Central memory CD4-positive, alpha-beta T cell (primary cell): ENCODE results near the gene PTPN3.

Experiments
- DNase-seq: peaks from one replicate; pipeline ENCODE4 v3.0.0; 2022

Gene PTPN3

GRCh38 chr9:109450346-109450745, 47.8 kb downstream of the PTPN3 start:
- no peak for DNase-seq

- DNase-seq, result no peak
Measured at GRCh38 chr9:109449036-109449798, 48.9 kb downstream of the PTPN3 start.

DNA sequence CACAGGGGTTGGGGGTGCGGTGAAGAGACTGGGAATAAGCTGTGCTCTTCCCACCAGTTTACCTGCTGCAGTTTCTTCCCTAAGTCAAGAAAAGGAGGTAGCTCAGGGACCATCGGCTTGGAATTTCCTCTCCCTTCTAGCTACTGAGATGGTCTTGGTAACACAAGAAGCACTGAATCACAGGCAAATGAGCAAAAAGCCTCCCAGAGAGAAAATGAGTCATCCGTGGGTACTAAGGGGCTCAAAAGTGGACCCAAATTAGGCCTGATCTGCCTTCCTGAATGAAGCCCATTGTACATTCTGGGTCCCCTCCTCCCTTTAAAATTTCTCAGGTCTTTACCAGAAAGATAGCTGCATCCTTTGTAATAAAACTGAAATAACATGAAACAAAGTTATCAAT, 49.9 kb downstream of the PTPN3 start:
- DNase-seq, result no peak

DNA sequence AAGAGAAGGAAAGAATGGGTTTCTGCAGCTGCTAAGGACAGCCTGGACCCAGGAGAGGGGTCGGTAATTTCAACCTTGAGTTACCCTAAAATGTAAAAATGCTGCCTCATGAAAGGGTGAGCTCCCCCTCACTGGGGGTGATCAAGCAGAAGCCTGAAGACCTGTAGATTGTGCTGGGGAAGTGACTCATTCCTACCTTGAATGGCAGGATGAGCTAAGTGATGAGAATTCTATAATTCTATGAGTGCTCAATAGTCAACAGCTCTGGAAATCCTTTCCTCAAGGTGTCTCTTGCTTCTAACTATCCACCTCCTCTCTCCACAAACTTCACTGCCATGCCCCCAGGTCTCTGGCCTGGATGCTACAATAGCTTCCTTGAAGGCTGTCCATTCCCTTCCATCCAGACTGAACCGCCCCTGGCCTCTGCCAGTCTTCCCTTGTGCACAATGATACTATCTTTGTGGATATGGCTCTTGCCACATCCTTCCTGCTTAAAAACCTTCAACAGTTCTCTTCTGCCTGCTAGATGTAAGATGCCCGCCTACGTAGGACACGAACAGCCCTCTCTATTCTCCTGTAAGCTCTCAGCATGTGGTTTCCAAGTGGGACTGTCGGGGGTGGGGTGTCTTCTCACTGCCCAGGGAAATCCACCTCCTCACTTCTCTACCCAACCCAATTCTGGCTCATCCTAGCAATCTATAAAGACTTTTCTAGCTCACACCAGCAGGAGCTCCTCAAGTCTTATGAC, 50.6 kb downstream of the PTPN3 start:
- no peak for DNase-seq

GRCh38 chr9:109444771-109445320, 53.3 kb downstream of the PTPN3 start:
- DNase-seq, result no peak

DNA sequence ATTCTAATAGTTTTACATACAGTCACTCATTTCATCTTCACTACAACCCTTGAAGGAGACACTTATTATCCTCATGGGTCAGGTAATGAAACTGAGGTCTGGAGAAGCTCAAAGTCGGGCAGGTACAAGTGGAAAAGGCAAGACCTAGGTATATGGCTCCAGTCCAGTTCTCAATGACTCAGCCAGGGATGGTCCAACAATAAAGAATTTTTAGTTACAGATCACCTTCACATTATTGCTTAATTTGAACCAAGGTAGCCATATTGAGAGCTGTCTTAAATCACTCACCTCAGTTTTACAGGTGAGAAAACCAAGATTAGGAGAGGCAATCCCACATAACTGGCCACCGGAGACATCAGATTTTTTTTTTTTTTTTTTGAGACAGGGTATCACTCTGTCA, 55.4 kb downstream of the PTPN3 start:
- DNase-seq, result no peak

DNA sequence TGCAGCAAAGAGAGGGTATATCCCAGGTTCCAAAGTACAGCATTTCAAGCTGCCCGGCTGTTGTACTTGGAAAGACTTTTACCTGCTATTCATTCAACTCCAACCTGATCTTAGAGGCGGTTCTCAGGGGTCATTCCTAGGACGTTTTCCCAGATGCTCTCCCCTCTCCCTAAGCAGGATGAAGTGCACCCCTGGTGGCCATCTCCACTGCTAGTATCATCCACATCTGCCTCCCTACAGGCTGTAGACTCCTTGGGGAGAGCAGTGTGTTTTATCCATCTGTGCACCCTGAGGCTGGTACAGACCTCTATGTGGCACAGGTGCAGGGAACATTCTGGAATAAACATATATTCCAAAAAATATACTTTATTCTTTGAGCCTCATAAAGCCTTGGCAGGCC, 56.8 kb downstream of the PTPN3 start:
- no peak for DNase-seq

GRCh38 chr9:109440797-109441287, 57.3 kb downstream of the PTPN3 start:
- DNase-seq, result peak; percentile 17

DNA sequence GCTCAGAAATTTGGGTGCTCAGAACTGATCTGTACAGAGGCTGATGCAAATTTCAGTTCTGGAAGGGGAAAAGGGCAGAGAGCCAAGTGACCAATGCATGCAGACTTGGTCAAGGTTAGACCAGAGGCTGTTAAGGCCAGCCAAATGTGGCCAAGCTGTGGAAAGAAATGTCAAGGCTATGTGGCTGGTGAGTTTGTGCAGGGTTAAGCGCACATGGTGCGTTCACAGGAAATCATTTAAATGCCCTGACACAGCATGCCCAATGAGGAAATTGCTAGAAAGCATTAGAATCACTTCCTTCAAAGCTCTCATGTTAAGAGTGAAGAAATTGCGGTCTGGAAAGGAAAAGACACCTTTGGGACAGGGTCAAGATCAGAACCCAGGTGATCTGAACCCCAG, 58.0 kb downstream of the PTPN3 start:
- no peak for DNase-seq

DNA sequence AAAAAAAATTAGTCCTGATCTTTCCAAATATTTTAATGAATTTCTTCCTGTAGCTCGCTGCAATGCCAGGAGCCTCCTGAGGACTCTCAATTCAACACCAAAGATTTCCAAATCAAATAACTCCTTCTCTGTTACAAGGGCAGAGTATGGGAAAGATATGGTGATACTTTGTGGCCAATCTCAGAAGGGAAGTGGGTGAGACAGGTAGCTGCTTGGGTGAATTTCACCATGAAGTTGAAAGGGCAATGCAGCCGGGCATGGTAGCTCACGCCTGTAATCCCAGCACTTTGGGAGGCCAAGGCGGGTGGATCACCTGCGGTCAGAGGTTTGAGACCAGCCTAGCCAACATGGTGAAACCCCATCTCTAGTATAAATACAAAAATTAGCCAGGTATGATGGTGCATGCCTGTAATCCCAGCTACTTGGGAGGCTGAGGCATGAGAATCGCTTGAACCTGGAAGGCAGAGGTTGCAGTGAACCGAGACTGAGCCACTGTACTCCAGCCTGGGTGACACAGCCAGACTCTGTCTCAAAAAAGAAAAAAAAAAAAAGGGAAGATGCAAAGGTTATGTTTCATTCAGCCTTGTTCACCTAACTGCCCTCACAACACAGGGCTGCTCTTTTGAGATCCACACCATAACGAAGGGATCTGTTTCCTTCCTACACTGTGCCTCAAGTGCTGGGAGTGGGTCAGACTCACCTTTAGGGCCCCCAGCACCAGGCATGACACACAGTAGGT, 58.6 kb downstream of the PTPN3 start:
- DNase-seq, result no peak

- no peak for DNase-seq
Measured at GRCh38 chr9:109437286-109437685, 60.8 kb downstream of the PTPN3 start.

- no peak for DNase-seq
Measured at GRCh38 chr9:109436071-109436470, 62.0 kb downstream of the PTPN3 start.

GRCh38 chr9:109433476-109433875, 64.6 kb downstream of the PTPN3 start:
- DNase-seq, result no peak

DNA sequence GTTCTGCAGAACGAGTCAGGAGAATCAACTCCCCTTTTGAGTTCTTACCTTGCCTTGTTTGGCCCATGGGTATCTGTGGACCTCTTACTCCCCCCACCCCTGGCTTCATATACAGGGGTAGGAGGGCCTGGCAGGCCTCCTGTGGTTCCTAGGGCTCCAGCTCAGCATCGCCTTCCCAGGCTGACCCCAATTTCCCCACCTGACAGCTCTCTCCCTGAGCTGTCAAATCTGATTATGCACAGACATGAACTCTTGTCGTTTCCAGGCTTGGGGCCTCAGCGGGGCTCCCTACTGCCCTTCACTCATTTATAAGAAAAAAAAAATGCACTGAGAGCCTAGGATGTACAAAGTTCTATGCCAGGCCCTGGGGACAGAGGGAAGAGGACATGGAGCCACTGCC, 67.9 kb downstream of the PTPN3 start:
- DNase-seq, result no peak

DNA sequence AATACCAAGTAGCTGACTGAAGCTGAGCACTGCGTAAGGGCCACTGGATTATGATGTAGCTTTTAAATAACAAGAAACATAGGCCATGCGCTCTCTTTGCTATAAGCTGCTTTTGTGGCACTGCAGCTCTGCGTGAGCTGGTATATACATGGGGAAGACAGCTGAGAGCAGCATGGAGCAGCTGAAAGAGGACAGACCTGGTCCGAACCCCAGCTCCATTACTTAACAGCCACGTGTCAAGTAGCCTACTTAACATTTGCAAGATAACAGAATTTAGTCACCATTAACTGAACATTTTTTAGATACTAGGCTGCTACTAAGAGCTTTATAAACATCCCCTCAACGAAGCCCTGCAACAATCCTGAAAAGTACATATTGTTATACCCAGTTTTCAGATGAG, 69.3 kb downstream of the PTPN3 start:
- DNase-seq, result no peak

DNA sequence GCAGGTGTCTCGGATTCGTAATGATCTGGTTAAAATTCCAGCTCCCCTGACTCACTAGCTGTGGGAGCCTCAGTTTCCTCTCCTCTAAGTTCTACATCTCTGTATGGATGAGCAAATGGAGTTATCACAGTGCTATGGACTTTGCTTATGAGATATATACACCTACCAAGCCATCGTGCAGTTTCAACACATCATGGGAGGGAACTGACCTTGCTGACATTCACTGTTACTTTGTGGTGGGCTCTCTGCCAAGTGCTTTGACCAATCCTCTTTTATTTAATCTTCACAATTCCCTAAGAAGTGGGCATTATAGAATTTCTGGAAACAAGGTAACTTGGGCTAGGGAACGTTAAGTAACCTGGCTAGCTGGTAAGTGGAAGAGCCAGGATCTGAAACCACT, 70.2 kb downstream of the PTPN3 start:
- no peak for DNase-seq

GRCh38 chr9:109426626-109427402, 71.3 kb downstream of the PTPN3 start:
- no peak for DNase-seq

- no peak for DNase-seq
Measured at GRCh38 chr9:109424618-109425017, 73.5 kb downstream of the PTPN3 start.

DNA sequence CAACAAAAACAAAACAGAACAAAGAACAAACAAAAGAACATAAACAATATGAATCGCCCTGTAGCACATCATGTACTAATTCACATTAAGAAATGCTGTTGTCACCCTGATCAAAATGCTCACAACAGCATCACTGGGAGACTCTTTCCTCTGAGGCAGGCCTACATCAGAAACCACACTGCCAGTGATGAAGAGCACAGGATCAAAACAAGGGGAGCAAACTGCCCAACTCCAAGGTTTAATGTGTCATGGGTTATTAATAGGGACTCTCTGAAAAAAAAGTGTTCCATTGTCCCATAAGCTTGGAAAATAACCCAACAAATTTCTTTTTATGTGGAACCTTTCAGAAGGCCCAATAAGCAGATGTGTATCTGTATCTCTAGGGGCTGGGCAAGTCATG, 74.2 kb downstream of the PTPN3 start:
- no peak for DNase-seq

DNA sequence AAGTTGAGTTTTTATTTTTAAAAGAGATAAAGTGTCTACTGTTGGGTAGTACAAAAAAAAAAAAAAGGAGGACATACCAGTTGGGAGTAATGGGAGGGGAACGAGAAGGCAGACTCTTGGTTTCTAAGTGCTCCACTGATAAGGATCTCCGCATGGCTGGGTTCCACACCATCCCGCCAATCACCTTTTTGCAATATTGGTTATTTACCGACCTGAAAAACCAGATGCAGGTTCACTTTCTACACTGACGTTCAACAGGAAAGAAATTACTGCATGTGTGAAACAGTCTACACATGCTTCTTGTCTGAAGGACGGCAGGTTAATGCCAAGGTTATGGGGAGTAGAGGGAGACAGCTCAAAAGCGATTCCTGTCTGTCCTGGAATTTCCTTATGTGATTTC, 75.5 kb downstream of the PTPN3 start:
- DNase-seq, result no peak

DNA sequence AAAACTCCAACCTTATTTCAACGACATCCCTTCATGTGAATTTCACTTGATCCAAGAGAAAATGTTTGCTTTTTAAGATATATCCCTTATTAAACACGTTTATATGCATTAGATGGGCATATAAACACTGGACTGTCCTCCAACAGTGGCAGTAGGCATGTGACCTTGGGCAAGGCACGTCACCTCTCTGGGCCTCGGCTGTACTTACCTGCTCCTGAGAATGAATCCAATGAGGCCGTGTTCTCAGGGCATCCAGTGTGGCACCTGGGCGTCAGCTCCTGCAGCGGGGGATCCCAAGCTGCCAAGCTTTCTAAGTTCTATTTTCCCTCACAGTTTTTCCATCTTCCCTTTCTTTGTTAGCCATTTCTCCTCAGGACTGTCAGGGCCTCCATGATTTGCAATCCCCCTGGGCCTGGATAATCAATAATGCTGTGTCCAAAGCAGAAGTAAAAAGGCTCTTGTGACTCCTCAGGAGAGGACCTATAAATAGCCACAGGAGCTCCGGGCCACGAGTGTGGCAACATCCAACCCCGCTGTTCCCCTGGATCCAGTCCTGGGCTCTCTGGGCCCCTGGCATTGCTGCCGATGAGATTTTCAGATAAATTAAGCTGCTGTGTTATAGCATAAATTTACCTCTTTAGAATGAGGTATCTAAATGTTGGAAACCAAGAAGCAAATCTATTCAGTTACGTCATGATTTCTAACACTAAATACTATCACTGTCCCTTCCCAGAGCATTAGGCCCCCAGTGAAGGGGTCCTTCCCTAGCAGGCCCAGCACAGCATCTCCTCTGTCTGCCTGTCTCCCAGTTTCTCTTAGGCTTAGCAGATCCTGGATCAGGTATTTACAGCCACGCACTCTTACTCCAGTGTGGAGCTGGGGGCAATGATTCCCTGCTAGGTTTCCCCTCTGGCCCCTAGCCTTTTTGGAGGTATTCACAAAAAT, 76.8 kb downstream of the PTPN3 start:
- no peak for DNase-seq
